Mesothelial cell of epicardium (in vitro differentiated cells): ENCODE data around the gene GIMAP1. TPM values are rescaled to one million over a fixed set of nuclear protein-coding genes. Genes with fewer than 3 reads are reported as not detected.

Experiments used
- DNase-seq, 2 experiments: peaks; one replicate each; pipeline ENCODE4 v3.0.0; 2021; ENCODE audit warnings: low spot score in 2 of 2; ENCODE audit not compliant: unreplicated experiment in 2 of 2
- H3K27ac Mint-ChIP-seq: 2 replicates; pipeline ENCODE4 v1.8.0; 2021; ENCODE audit warnings: mixed read lengths
- H3K27me3 Mint-ChIP-seq: 2 replicates; pipeline ENCODE4 v1.8.0; 2021; ENCODE audit warnings: low read depth, mixed read lengths
- H3K36me3 Mint-ChIP-seq: 2 replicates; pipeline ENCODE4 v1.8.0; 2021; ENCODE audit warnings: mixed read lengths
- H3K4me1 Mint-ChIP-seq: 2 replicates; pipeline ENCODE4 v1.8.0; 2021; ENCODE audit warnings: mixed read lengths
- H3K4me3 Mint-ChIP-seq: 2 replicates; pipeline ENCODE4 v1.8.0; 2021; ENCODE audit warnings: mild to moderate bottlenecking, moderate library complexity, mixed read lengths
- H3K9me3 Mint-ChIP-seq: 2 replicates; pipeline ENCODE4 v1.8.0; 2021; ENCODE audit warnings: mixed read lengths
- CTCF ChIP-seq: fragments of 200-600 bp; sonication (generic); IDR thresholded peaks from one replicate; pipeline ENCODE4 v1.5.0; 2021; ENCODE audit warnings: antibody characterized with exemption; ENCODE audit not compliant: unreplicated experiment
- total RNA-seq: library from RNA; stranded (reverse); gene quantifications from 3 replicates; pipeline ENCODE4 v1.2.1, GENCODE V29; 2021

Gene GIMAP1
- total RNA-seq, 1 donor from 2014 or later, result not detected

- no peak overlapping the region for H3K27ac Mint-ChIP-seq
- H3K9me3 Mint-ChIP-seq, result no peaks in the 10 kb centered on the region
- H3K4me3 Mint-ChIP-seq, result no peak overlapping the region
- H3K36me3 Mint-ChIP-seq, result no peaks in the 10 kb centered on the region
- no peak for TF ChIP-seq CTCF
- H3K4me1 Mint-ChIP-seq, result no peaks in the 10 kb centered on the region
- DNase-seq, result no peak
- peaks cover 14% of the 10 kb centered on the region for H3K27me3 Mint-ChIP-seq
These were observed 3.8 kb downstream of the GIMAP1 start for GRCh38 chr7:150719960-150720891.

GRCh38 chr7:150721970-150722373, 5.6 kb downstream of the GIMAP1 start:
- no peak for DNase-seq
- Mint-ChIP-seq H3K27me3 (peaks cover 17% of the 10 kb centered on the region), H3K4me1 (no peaks in the 10 kb centered on the region), H3K4me3 (no peak overlapping the region), H3K9me3 (peaks cover 7% of the 10 kb centered on the region), H3K27ac (no peak overlapping the region), H3K36me3 (no peaks in the 10 kb centered on the region)
- TF ChIP-seq CTCF, result no peak

GRCh38 chr7:150722431-150722931, 6.1 kb downstream of the GIMAP1 start:
- TF ChIP-seq CTCF, result no peak

GRCh38 chr7:150723467-150723866, 7.1 kb downstream of the GIMAP1 start:
- Mint-ChIP-seq H3K36me3 (no peaks in the 10 kb centered on the region), H3K9me3 (peaks cover 22% of the 10 kb centered on the region), H3K27me3 (peaks cover 13% of the 10 kb centered on the region), H3K4me1 (no peaks in the 10 kb centered on the region), H3K4me3 (no peak overlapping the region), H3K27ac (no peak overlapping the region)
- TF ChIP-seq CTCF, result no peak
- DNase-seq, result no peak

More at GRCh38 chr7:150722431-150722931, 6.1 kb downstream of the GIMAP1 start:
- Mint-ChIP-seq H3K27ac (no peak overlapping the region), H3K36me3 (no peaks in the 10 kb centered on the region), H3K27me3 (peaks cover 17% of the 10 kb centered on the region), H3K9me3 (peaks cover 12% of the 10 kb centered on the region), H3K4me1 (no peaks in the 10 kb centered on the region), H3K4me3 (no peak overlapping the region)
- no peak for DNase-seq

- Mint-ChIP-seq H3K4me3 (no peak overlapping the region), H3K9me3 (peaks cover 28% of the 10 kb centered on the region), H3K4me1 (no peaks in the 10 kb centered on the region), H3K36me3 (no peaks in the 10 kb centered on the region), H3K27ac (no peak overlapping the region), H3K27me3 (peaks cover 19% of the 10 kb centered on the region)
- DNase-seq, result no peak
- TF ChIP-seq CTCF, result no peak
These were observed 11.0 kb downstream of the GIMAP1 start for GRCh38 chr7:150727381-150727780.
